T-helper 22 cell (primary cell): ENCODE measurements around the gene TTC28.

Experiments used
- DNase-seq: peaks from one replicate; pipeline ENCODE4 v3.0.0-alpha.2; 2020; ENCODE audit warnings: low read depth

The TTC28 gene

GRCh38 chr22:27961680-27962079 lies 718.0 kb downstream of the TTC28 start:
- no peak for DNase-seq

- no peak for DNase-seq
These were observed 718.5 kb downstream of the TTC28 start for GRCh38 chr22:27961182-27961581.

- DNase-seq, result no peak
These were observed 720.1 kb downstream of the TTC28 start for GRCh38 chr22:27959335-27960090.

GRCh38 chr22:27952779-27953178 lies 726.9 kb downstream of the TTC28 start:
- DNase-seq, result no peak

GRCh38 chr22:27952091-27952490 lies 727.5 kb downstream of the TTC28 start:
- no peak for DNase-seq

- no peak for DNase-seq
These were observed 730.2 kb downstream of the TTC28 start for GRCh38 chr22:27949421-27949820.

- no peak for DNase-seq
These were observed 731.1 kb downstream of the TTC28 start for GRCh38 chr22:27948569-27948968.

- DNase-seq, result no peak
These were observed 732.2 kb downstream of the TTC28 start for GRCh38 chr22:27947448-27947847.

- no peak for DNase-seq
These were observed 738.5 kb downstream of the TTC28 start for GRCh38 chr22:27941143-27941542.

- no peak for DNase-seq
These were observed 742.2 kb downstream of the TTC28 start for GRCh38 chr22:27937453-27937852.

GRCh38 chr22:27935897-27936296 lies 743.7 kb downstream of the TTC28 start:
- DNase-seq, result no peak

- no peak for DNase-seq
These were observed 745.6 kb downstream of the TTC28 start for GRCh38 chr22:27934069-27934468.

- no peak for DNase-seq
These were observed 746.3 kb downstream of the TTC28 start for GRCh38 chr22:27933186-27933983.

GRCh38 chr22:27930331-27931060 lies 749.1 kb downstream of the TTC28 start:
- no peak for DNase-seq
